CD4-positive, alpha-beta T cell treated with Interleukin-4 for 1 hour (primary cell): ENCODE results near the gene PPL.
"Not testable (repeated sequence)": the region's sequence is repeated elsewhere in the genome, so short reads cannot be mapped to it uniquely, and the experiment has no call there.

ENCODE experiments used
- DNase-seq, 2 donors: peaks; one replicate each; pipeline ENCODE4 v3.0.0-alpha.2; 2020 to 2022

Gene PPL

GRCh38 chr16:4958510-4959438, 21.8 kb upstream of the PPL start:
- no peak for DNase-seq

GRCh38 chr16:4957720-4958509, 21.0 kb upstream of the PPL start, which contains the start of gene SEC14L5:
SEC14L5 (plus strand) TSS chr16:4958330; CDS start chr16:4959324, 994 bp downstream.
- peak; percentile 90 to 92 for DNase-seq

GRCh38 chr16:4957420-4957719, 20.4 kb upstream of the PPL start:
- DNase-seq = no peak

DNA sequence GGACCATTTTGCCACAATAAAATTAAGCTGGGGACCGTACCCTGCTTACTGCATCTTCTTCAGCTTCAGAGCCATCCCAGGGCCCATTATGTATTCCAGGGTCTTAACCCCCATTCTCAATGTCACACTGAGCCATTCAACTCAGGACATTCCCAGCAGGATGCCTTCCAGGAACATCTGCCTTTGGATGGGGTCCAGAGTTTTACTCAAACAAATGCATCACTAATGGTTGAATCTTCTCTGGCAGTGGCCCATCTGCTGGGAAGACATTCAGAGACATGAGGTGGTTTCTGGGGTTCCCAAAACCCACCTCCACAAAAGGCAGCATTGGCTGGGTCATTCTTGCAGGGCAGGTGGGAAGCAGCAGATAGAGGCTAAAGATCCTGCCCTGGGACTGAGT, 17.8 kb upstream of the PPL start:
- no peak for DNase-seq

DNA sequence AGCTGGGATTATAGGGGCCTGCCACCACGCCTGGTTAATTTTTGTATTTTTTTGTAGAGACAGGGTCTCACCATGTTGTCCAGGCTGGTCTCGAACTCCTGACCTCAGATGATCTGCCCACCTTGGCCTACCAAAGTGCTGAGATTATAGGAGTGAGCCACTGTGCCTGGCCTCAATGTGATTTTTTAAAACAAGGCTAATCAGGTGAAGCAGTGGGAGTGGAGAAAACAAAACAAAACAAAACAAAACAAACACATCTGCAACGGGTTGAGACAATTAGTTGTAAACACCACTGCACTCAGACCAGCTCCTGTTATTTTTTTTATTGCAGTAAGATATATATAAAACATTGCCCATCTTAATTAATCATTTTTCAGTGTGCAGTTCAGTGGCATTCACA, 14.6 kb upstream of the PPL start:
- not testable (repeated sequence) for DNase-seq

DNA sequence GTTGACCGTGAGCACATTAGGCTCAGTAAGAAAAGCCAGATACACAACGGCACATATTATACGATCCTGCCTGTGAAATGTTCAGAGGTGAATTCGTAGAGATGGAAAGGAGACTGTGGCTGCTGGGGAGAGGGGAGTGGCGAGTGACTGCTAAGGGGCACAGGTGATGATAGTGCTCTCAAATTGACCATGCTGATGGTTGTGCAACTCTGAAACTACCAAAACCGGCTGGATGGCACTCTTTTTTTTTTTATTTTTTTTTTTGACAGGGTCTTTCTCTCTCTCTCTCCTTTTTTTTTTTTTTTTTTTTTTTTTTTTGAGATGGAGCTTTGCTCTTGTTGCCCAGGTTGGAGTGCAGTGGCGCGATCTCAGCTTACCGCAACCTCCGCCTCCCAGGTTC, 13.0 kb upstream of the PPL start:
- no peak for DNase-seq

DNA sequence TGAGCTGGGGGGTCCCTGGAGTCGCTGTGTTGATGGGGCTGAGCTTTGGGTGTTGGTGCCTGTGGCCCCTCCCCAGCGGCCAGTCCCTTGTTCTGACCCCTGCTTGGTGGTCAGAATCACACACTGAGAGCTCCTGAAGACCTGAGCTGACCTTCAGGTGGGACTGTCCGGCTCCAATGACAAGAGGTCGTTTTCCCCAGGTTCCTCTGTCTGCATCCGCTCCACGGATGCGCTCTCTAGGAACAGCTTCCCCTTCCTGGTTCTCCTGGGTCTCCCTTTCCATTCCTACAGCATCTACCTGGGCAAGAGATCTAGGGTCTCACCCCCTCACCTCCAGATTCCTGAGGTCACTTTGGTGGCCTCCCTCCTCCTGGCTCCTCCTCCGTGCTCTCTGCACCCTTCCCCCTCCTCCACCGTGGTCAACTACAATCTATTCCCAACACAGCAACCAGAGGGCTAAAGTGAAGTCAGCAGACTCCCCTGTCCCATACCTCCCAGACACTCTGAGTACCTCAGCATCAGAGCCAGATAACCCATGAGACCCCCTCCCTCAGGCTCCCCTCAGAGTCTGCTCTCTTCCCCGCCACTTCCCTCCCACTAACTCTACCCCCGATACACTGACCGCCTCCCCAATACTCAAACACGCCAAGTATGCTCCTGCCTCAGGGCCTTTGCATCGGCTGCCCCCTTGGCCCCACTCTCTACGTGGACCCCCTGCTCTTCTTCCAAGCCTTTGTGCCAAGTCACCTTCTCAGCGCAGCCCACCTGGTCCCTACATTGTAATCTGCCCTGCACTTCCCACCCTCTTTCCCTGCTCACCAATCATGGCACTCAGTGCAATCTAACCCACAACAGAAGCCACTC, 12.2 kb upstream of the PPL start:
- no peak for DNase-seq

DNA sequence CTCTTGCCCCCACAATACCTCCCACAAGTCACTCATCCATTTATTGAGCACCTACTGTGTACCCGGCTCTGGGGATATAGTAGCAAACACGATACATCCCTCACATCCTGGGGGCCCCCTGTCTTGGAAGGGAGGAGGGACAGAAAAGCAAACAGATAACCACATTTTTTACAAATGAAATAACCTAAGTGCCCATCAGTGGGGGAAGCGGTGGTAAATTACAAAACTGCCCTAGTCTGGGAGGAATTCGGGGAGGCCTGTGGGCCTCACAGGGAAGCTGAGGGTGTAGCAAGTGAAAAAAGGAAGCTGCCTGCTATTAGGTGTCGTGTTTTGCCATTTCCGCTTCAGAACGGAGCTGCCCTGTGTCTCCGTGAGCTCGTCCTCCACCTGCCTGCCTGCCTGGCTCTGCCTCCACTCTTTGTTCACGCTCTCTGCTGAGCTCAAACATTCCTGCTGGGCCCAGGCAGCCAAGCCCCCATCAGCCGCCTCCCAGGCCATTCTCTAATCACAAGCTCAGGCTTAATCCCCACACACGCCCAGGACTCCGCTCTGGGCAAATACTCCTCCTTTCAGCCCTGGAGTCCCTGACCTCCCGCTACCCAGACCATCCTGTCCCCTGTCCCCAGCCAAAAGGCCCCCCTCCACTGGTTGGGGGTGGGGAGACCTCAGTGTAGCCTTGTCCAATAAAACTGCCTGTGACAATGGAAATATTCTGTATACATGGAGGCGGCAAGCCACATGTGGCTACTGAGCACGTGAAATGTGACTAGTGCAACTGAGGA, 11.0 kb upstream of the PPL start:
- peak in 1 of 2 donors; percentile 15 for DNase-seq

- DNase-seq = no peak
Observed at GRCh38 chr16:4946917-4947316, 10.0 kb upstream of the PPL start.

DNA sequence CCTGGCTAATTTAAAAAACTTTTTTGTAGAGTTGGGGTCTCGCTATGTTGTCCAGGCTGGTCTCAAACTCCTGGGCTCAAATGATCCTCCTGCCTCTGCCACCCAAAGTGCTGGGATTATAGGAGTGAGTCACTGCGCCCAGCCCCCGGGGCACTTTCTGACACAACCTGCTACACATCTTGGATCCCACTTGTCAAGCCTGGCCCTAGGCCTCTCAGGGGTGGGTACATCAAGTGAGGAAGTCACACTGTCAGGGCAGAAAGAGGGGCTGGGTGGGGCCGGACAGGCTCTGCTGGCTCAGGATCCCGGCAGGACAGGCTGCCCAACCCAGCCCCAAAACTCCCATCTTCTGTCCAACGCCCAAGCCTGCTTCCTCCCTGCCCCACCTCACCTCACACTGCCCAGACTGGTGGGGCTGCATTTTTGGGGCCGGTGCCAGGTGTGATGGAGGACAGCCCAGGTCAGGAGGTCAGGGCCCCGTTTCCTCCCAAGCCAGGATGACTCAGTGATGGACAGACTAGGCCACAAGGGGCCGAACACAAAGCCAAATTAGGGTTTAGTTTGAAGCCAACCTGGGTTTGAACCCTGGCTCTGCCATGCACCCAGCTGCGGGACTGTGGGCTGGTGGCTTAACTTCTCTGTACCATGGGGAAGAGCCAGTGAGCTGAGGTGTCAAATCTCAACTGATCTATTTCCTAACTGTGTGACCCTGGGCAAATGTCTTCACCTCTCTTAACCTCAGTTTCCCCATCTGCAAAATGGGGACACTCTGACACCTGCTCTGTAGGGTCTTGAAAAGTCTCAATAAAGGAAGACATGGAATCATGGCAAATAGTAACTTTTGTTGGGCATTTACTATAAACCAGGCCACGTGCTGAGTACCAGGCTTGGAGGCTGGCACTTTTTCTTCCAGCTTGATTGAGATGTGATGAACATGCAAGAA, 8.9 kb upstream of the PPL start:
- no peak for DNase-seq

DNA sequence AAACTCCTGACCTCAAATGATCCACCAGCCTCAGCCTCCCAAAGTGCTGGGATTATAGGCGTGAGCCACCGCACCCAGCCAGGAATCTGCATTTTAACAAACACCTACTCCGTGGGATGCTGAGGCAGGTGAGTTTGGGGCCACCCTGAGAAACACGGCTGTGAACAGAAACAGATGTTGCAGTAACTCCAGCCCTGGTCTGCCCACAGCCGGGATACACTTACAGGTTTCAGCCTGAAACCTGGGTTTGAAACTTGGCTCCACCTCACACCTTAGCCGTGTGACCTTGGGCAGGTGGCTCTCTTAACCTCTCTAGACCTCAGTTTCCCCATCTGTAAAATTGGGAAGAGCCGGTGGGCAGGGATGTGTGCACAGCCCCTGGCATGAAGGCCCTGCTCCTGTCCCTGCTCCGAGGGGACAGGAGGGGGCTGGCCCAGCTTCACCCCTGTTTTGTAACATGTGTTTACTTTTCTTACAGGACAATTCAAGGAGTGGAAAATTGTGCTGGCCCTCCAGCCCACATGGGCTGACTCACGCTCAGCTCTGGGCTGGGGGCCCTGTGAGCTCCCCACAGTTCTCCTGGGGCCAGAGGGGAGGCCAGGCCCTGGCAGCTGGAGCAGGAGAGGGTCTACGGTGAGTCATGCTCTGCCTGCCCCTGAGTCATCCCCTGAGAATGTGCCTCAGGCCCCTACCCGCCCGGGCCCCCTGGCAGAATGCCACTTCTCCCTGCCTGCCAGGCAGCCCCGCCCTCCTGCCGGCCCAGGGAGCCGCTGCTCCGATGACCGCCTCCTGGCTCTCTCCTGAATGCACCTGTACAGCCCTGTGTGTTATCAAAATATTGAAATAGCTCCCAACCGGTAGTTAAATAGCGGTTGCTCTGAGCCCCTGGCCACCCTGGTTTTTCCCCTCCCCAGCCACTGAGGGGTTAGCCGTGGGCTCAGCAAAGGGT, 7.7 kb upstream of the PPL start:
- peak in 1 of 2 donors; percentile 13 for DNase-seq

DNA sequence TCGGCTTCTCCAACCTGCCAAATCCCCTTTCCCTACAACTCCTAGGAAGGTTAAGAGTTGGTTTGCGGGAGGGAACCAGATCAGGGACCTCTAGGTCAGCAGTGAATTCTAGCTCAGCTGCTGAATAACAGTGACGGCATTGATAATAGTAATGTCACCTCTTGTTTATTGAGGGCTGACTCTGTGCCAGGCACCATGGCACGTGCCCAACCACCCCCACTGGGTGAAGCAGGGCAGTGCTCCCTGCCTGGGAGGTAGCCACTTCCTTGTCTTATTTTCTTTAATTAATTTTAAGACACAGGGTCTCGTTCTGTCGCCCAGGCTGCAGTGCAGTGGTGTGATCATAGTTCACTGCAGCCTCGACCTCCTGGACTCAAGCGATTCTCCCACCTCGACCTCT, 5.5 kb upstream of the PPL start:
- DNase-seq = no peak

GRCh38 chr16:4940719-4941118, 3.8 kb upstream of the PPL start:
- no peak for DNase-seq

- DNase-seq = no peak
Observed at GRCh38 chr16:4938683-4939030, 1.7 kb upstream of the PPL start.

GRCh38 chr16:4937782-4938682, 1.1 kb upstream of the PPL start:
- DNase-seq = no peak

GRCh38 chr16:4936181-4936990, 562 bp downstream of the PPL start:
- no peak for DNase-seq

- DNase-seq = no peak
Observed at GRCh38 chr16:4935241-4935855, 1.6 kb downstream of the PPL start.

DNA sequence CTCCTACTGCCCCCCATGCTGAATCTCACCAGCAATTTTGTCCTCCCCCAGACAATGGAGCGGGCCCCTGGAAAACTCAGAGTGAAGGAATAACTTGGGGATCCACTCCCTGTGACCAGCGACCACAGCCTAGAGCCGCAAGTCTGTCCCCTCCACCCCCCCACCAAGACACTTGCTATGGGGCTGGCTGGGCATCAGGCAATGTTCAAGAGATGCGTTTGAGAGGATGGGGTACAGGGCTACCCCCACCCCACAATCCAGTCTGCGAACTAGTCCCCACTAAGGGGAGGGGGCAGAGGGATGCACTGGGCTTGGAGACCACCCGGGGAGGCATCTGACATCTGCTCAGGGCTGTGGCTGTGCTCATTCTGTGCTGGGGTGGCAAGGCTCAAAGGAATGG, 2.4 kb downstream of the PPL start:
- DNase-seq = no peak
